Measurements from ENCODE around the gene MTA3. TPM values are rescaled to one million over a fixed set of nuclear protein-coding genes. Genes with fewer than 3 reads are reported as not detected.
A peak's percentile ranks its signal among the peaks of the same experiment; 100 is the strongest.

Gene MTA3
- total and polyA plus RNA-seq, 2 of the 8 experiments (the other 6 are each of a cell fraction or from before 2014, with no cell fraction given) = 125 to 184 TPM

DNA sequence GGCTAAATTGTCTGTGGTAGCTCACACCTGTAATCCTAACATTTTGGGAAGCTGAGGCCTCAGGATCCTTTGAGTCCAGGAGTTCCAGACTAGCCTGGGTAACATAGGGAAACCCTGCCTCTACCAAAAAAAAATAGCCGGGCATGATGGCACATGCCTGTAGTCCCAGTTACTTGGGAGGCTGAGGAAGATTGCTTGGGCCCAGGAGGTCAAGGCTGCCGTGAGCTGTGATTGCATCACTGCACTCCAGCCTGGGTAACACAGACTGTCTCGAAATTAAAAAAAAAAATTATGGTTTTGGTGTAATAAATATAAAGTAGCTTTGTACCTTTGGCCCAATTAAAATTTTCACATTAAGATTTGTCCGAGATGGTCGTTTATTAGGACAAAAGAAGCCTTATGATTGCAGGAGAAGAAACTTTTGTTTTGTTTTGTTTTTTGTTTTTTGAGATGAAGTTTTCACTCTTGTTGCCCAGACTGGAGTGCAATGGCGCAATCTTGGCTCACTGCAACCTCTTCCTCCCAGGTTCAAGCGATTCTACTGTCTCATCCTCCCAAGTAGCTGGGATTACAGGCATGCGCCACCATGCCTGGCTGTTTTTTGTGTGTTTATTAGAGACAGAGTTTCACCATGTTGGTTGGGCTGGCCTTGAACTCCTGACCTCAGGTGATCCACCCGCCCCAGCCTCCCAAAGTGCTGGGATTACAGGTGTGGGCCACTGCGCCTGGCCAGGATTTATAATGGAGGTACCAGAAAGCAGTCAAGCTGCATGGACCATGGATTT lies 4.1 kb downstream of the MTA3 start:
- Histone ChIP-seq H3K23me2 (ENCODE audit: low read depth, low read length) (peaks cover 4% of the 10 kb centered on the region; the same call in 1 of the 2 replicates), H3K4me3 (ENCODE audit: extremely low read depth in 1 of 4, insufficient read depth in 2 of 4, low read depth in 3 of 4, low read length in 4 of 4) (no peak overlapping the region), H3K9me3 (ENCODE audit: insufficient read depth in 2 of 2, low read depth in 1 of 2, low read length in 1 of 2) (no peaks in the 10 kb centered on the region), H3K79me1 (ENCODE audit: low read depth, low read length) (peaks cover 2% of the 10 kb centered on the region), H2AK5ac (ENCODE audit: low read depth, low read length) (no peak overlapping the region), H3K14ac (ENCODE audit: insufficient read length) (no peak overlapping the region), H3K4me2 (ENCODE audit: insufficient read depth in 1 of 2, low read depth in 2 of 2, low read length in 2 of 2) (no peak overlapping the region), H3K9ac (replicated peaks in 1 of 4; ENCODE audit: extremely low read depth in 1 of 4, low read depth in 3 of 4, low read length in 3 of 4) (no peak overlapping the region), H3K27me3 (replicated peaks in 1 of 4; ENCODE audit: control insufficient read depth in 3 of 4, extremely low read depth in 1 of 4, insufficient read depth in 3 of 4, low read length in 3 of 4) (no peaks in the 10 kb centered on the region), H2BK12ac (ENCODE audit: low read depth, low read length) (no peak overlapping the region), H2BK120ac (replicated peaks; ENCODE audit: low read depth, low read length) (no peak overlapping the region), H2BK5ac (ENCODE audit: low read depth, low read length) (no peak overlapping the region), H3K36me3 (ENCODE audit: control insufficient read depth in 2 of 4, insufficient read depth in 4 of 4, low read length in 3 of 4) (peaks cover 5 to 74% (median 29%) of the 10 kb centered on the region in 4 experiments; a peak in 6 of 8 replicates), H3K79me2 (ENCODE audit: control insufficient read depth in 1 of 2, insufficient read depth in 2 of 2, low read length in 2 of 2) (peaks cover 29 to 80% of the 10 kb centered on the region in 2 experiments), H3K27ac (ENCODE audit: low read depth, low read length) (no peak overlapping the region), H3K23ac (ENCODE audit: insufficient read length) (no peak overlapping the region), H4K20me1 (replicated peaks in 1 of 2; ENCODE audit: control insufficient read depth in 1 of 2, insufficient read depth in 2 of 2, low read length in 2 of 2) (peaks cover 1 to 4% of the 10 kb centered on the region in 2 experiments), H4K8ac (ENCODE audit: extremely low read depth, insufficient read depth, low read length) (no peak overlapping the region), H3K56ac (replicated peaks; ENCODE audit: insufficient read length, low read depth, low read length) (no peak overlapping the region), H2BK15ac (ENCODE audit: low read length) (no peak overlapping the region), H3K18ac (ENCODE audit: extremely low read depth, low read length) (0 out of 2 replicates have a peak overlapping the region, but pooled peaks have one; percentile 5), H2AFZ (ENCODE audit: low read length) (no peak overlapping the region), H3K4me1 (replicated peaks in 1 of 4; ENCODE audit: control insufficient read depth in 3 of 4, insufficient read depth in 4 of 4, low read length in 3 of 4) (peaks cover 4 to 6% (median 6%) of the 10 kb centered on the region in 4 experiments), H3K4ac (replicated peaks; ENCODE audit: insufficient read length, low read depth, low read length) (no peak overlapping the region), H4K91ac (replicated peaks; ENCODE audit: insufficient read length, low read length) (no peak overlapping the region), H2BK20ac (ENCODE audit: low read length) (no peak overlapping the region), H4K5ac (ENCODE audit: insufficient read length, low read depth, low read length) (no peak overlapping the region)
- CTCF ChIA-PET (ENCODE audit: partially characterized antibody) = interaction anchor here (0.6 to 1.7 kb wide), 7 partner anchors 15 to 65 kb away, joined by 3 to 10 read pairs (median 4); no protein-coding TSS in a partner anchor
- POLR2A ChIA-PET (ENCODE audit: partially characterized antibody) = interaction anchor here (0.6 to 2.1 kb wide), 16 partner anchors 9 to 439 kb away, joined by 3 to 5 read pairs (median 4); no protein-coding TSS in a partner anchor
- FAIRE-seq (no peak), DNase-seq (ENCODE audit: low read depth in 1 of 2, low spot score in 2 of 2) (no peak)
- WGBS, 2 experiments (ENCODE audit: extremely low coverage in 1 of 2, insufficient coverage in 1 of 2, insufficient read length in 1 of 2, insufficient replicate concordance in 2 of 2, low coverage in 1 of 2, low lambda C conversion rate in 2 of 2, missing lambda C conversion rate in 1 of 2) = 92% methylated on average over 10 of the region's 10 CpGs; no CpG with 5 or more reads in 1 of the 2 experiments
- TF ChIP-seq EP300 (IDR thresholded peaks at IDR 0.05; ENCODE audit: borderline replicate concordance in 1 of 2, low read depth in 2 of 2, low read length in 2 of 2) (no peak), SAP30 (IDR thresholded peaks at IDR 0.05; ENCODE audit: insufficient read depth, insufficient replicate concordance, low read length) (no peak), RXRA (IDR thresholded peaks at IDR 0.05; ENCODE audit: insufficient read depth, low read depth, low read length) (no peak), CEBPB (IDR thresholded peaks at IDR 0.05; ENCODE audit: low read depth, low read length) (no peak), TAF7 (optimal IDR thresholded peaks at IDR 0.05; ENCODE audit: borderline replicate concordance, low read depth, low read length) (no peak), RNF2 (IDR thresholded peaks at IDR 0.05; ENCODE audit: borderline replicate concordance, low read depth, low read length, missing control alignments, poor library complexity, severe bottlenecking) (no peak), SUZ12 (IDR thresholded peaks at IDR 0.05; ENCODE audit: low read length) (no peak), EZH2 (IDR thresholded peaks at IDR 0.05; ENCODE audit: low read depth, low read length, severe bottlenecking) (no peak), TAF1 (IDR thresholded peaks at IDR 0.05; ENCODE audit: low read depth, low read length) (no peak), GTF2F1 (IDR thresholded peaks at IDR 0.05; ENCODE audit: borderline replicate concordance, low read depth, low read length) (no peak), ASH2L (IDR thresholded peaks at IDR 0.05; ENCODE audit: low read length) (no peak)

All from H1 (cell line).